A549 (cell line): ENCODE data around the gene CLHC1. TPM values are rescaled to one million over a fixed set of nuclear protein-coding genes. Genes with fewer than 3 reads are reported as not detected.

Experiments
- ATAC-seq, 2 experiments: fragments of 200-7000 bp in 1 of 2; fragments of >200 bp in 1 of 2; cut with Nextera tagmentation in 1 of 2; cut with Tn5 transposase in 1 of 2; 3 replicates each; pipeline versions ENCODE4 v1.8.0 to v1.9.1; 2018 to 2020; ENCODE audit warnings: mild to moderate bottlenecking in 1 of 2, moderate library complexity in 1 of 2
- CTCF ChIA-PET: fragments of 300-600 bp; sonication (Branson Sonifier 250); formaldehyde crosslinking; extraction: SDS; loops from one replicate; lab custom pipeline; 2021; ENCODE audit warnings: antibody characterized with exemption, inconsistent platforms; lab: Yijun Ruan, JAX
- POLR2A ChIA-PET: fragments of 350-600 bp; formaldehyde crosslinking; extraction: SDS; loops from one replicate; lab custom pipeline; 2021; ENCODE audit warnings: antibody characterized with exemption, inconsistent platforms; lab: Yijun Ruan, JAX
- DNase-seq, 2 experiments: peaks; one replicate each; pipeline versions ENCODE4 v3.0.0 to v3.0.0-alpha.2; 2011 to 2016; ENCODE audit warnings: low read depth in 1 of 2, low spot score in 1 of 2
- FAIRE-seq: peaks from 2 replicates; lab custom pipeline; 2011; peaks lifted over from hg19 to GRCh38; lab: Jason Lieb, UNC
- H3K27ac ChIP-seq, 2 experiments: fragments of >200 bp; sonication (Bioruptor Twin); formaldehyde crosslinking; 3 replicates each; pipeline ENCODE4 v1.5.1; 2016 to 2017
- H3K4me1 ChIP-seq: fragments of >200 bp; sonication (Bioruptor Twin); formaldehyde crosslinking; 3 replicates; pipeline ENCODE4 v1.6.1; 2016
- H3K4me2 ChIP-seq: fragments of >200 bp; sonication (Bioruptor Twin); formaldehyde crosslinking; 3 replicates; pipeline ENCODE4 v1.6.1; 2016
- H3K4me3 ChIP-seq: fragments of >200 bp; sonication (Bioruptor Twin); formaldehyde crosslinking; 3 replicates; pipeline ENCODE4 v1.5.1; 2016
- H3K9me3 ChIP-seq: fragments of >200 bp; sonication (Bioruptor Twin); formaldehyde crosslinking; 3 replicates; pipeline ENCODE4 v1.6.1; 2016
- CHD2 ChIP-seq: fragments of 150-350 bp; IDR thresholded peaks from 2 replicates; pipeline ENCODE4 v1.6.1; 2014; ENCODE audit warnings: low read length; ENCODE audit not compliant: partially characterized antibody
- CHD4 ChIP-seq: fragments of 200-600 bp; sonication (generic); IDR thresholded peaks from 2 replicates; pipeline ENCODE4 v1.6.1; 2016; ENCODE audit warnings: antibody characterized with exemption, mild to moderate bottlenecking, borderline replicate concordance
- EHF ChIP-seq: fragments of 250-450 bp; sonication (Bioruptor Pico); IDR thresholded peaks from 2 replicates; pipeline ENCODE4 v1.5.0; 2020; ENCODE audit warnings: mild to moderate bottlenecking
- HEYL ChIP-seq: fragments of 250-450 bp; sonication (Bioruptor Pico); IDR thresholded peaks from 2 replicates; pipeline ENCODE4 v1.8.0; 2021; ENCODE audit warnings: mild to moderate bottlenecking, moderate library complexity
- HOXA7 ChIP-seq: fragments of 250-450 bp; sonication (Bioruptor Pico); IDR thresholded peaks from 2 replicates; pipeline ENCODE4 v1.5.0; 2020; ENCODE audit warnings: mild to moderate bottlenecking, moderate library complexity
- HOXB13 ChIP-seq: fragments of 250-450 bp; sonication (Bioruptor Pico); IDR thresholded peaks from 2 replicates; pipeline ENCODE4 v1.5.0; 2020; ENCODE audit warnings: low read depth, mild to moderate bottlenecking, moderate library complexity
- JUN ChIP-seq, 2 experiments: fragments of >200 bp; sonication (Bioruptor Twin); formaldehyde crosslinking; IDR thresholded peaks; 2 replicates in 1 of 2; 3 replicates in 1 of 2; pipeline ENCODE4 v1.6.1; 2016 to 2017
- KDM5A ChIP-seq: fragments of 200-600 bp; sonication (generic); IDR thresholded peaks from 2 replicates; pipeline ENCODE4 v1.6.1; 2016; ENCODE audit warnings: antibody characterized with exemption, mild to moderate bottlenecking
- MAZ ChIP-seq: fragments of 150-350 bp; IDR thresholded peaks from 2 replicates; pipeline ENCODE4 v1.6.1; 2014; ENCODE audit warnings: antibody characterized with exemption, low read depth, low read length, borderline replicate concordance
- RCOR1 ChIP-seq: fragments of 150-350 bp; IDR thresholded peaks from 2 replicates; pipeline ENCODE4 v1.6.1; 2014; ENCODE audit warnings: antibody characterized with exemption, low read length, low read depth
- RFX5 ChIP-seq: fragments of 450-650 bp; IDR thresholded peaks from 2 replicates; pipeline ENCODE4 v1.7.1; 2014; ENCODE audit warnings: antibody characterized with exemption, mild to moderate bottlenecking, moderate library complexity
- RNF2 ChIP-seq: fragments of 200-600 bp; sonication (generic); IDR thresholded peaks from 2 replicates; pipeline ENCODE4 v1.6.1; 2016; ENCODE audit warnings: low read depth, mild to moderate bottlenecking, antibody characterized with exemption, moderate library complexity, borderline replicate concordance
- SMC3 ChIP-seq: fragments of >200 bp; sonication (Bioruptor Twin); formaldehyde crosslinking; IDR thresholded peaks from 3 replicates; pipeline ENCODE4 v1.6.1; 2018; ENCODE audit warnings: inconsistent platforms
- ZFP36 ChIP-seq: fragments of 450-650 bp; IDR thresholded peaks from 2 replicates; pipeline ENCODE4 v1.6.1; 2014; ENCODE audit warnings: borderline replicate concordance; ENCODE audit not compliant: partially characterized antibody
- ZNF302 ChIP-seq: fragments of 250-450 bp; sonication (Bioruptor Pico); IDR thresholded peaks from 2 replicates; pipeline ENCODE4 v1.9.0; 2021; ENCODE audit warnings: inconsistent platforms, mild to moderate bottlenecking, moderate library complexity
- ZSCAN20 ChIP-seq: fragments of 250-450 bp; sonication (Bioruptor Pico); IDR thresholded peaks from 2 replicates; pipeline ENCODE4 v1.8.0; 2022; ENCODE audit warnings: mild to moderate bottlenecking, moderate library complexity
- WGBS: methylation state at CpG from one replicate; pipeline ENCODE4 v1.1.6; 2017; ENCODE audit errors: missing lambda C conversion rate; 5-methylcytosine and 5-hydroxymethylcytosine counted together
- polyA plus RNA-seq, 4 experiments: library from polyadenylated mRNA; depleted of rRNA in 3 of 4; stranded (reverse); fragments of >200 nt; fragmentation: RNase III in 1 of 4; extraction: RNeasy Plus Mini Kit Qiagen cat#74134 plus additional on column Dnase treatment in 1 of 4; gene quantifications; 2 replicates in 3 of 4; 3 replicates in 1 of 4; pipeline ENCODE4 v1.2.3, GENCODE V29; 2011 to 2017
- TF ChIP-seq, protein P1 (sequence below): fragments of 450-650 bp; IDR thresholded peaks from 2 replicates; pipeline ENCODE4 v1.6.1; 2014; ENCODE audit warnings: antibody characterized with exemption
- TF ChIP-seq, protein P2 (sequence below): fragments of >200 bp; sonication (Bioruptor Twin); formaldehyde crosslinking; IDR thresholded peaks from 3 replicates; pipeline ENCODE4 v1.5.1; 2016
- TF ChIP-seq, protein P3 (sequence below): fragments of 250-450 bp; sonication (Bioruptor Pico); IDR thresholded peaks from 2 replicates; pipeline ENCODE4 v1.5.0; 2020; ENCODE audit warnings: low read depth, mild to moderate bottlenecking, moderate library complexity
- TF ChIP-seq, protein P4 (sequence below): fragments of 200-600 bp; sonication (generic); IDR thresholded peaks from 2 replicates; pipeline ENCODE4 v1.6.1; 2016; ENCODE audit warnings: antibody characterized with exemption, mild to moderate bottlenecking, moderate library complexity
- TF ChIP-seq, protein P5 (sequence below): fragments of >200 bp; sonication (Bioruptor Twin); formaldehyde crosslinking; IDR thresholded peaks from 2 replicates; pipeline ENCODE4 v1.6.1; 2016

CLHC1 gene
- polyA plus RNA-seq, 2 of the 4 experiments (the other 2 are of a cell fraction): 3.2 to 8.5 TPM

DNA sequence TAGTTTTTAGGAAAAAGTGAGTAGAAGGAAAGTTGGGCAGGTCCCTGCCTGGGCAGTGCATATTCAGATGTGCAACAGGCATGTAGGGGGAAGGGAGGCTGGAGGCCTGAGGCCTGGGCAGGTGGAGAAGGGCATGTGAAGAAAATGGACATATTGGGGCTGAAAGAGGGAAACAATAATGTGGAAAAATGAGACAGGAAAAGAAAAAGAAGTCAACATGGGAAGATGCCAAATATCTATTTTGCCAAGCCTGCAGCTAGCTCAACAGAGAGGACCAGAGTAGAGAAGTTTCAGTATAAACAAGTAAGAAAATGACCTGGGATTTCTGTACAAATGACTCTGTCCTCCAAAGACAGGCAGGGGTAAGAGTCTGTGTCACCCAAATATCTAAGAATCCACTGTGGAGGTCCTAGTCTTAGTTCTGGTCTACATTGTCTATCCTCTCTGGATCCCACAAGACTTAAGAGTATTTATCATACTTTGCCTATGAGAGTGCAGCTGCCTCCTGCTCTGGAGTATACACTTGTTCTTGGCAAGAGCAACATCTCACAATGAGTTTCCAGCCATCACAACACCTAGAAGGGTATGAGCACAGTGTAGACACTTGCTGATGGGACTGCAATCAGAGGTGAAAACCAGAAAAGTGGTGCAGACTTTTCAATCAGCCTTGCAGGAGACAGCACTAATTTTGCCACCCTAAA is 80.2 kb downstream of the CLHC1 start:
- Histone ChIP-seq H3K4me2 (no peak overlapping the region), H3K9me3 (no peaks in the 10 kb centered on the region), H3K4me3 (no peak overlapping the region), H3K4me1 (peaks cover 24% of the 10 kb centered on the region), H3K27ac (no peak overlapping the region)
- POLR2A ChIA-PET: interaction anchor here (2.3 kb wide), 1 partner anchor 102 kb away, joined by 6 read pairs; the partner anchor contains the start of gene RTN4
- DNase-seq (no peak), ATAC-seq (no peak), FAIRE-seq (no peak)
- TF ChIP-seq, protein P1, sequence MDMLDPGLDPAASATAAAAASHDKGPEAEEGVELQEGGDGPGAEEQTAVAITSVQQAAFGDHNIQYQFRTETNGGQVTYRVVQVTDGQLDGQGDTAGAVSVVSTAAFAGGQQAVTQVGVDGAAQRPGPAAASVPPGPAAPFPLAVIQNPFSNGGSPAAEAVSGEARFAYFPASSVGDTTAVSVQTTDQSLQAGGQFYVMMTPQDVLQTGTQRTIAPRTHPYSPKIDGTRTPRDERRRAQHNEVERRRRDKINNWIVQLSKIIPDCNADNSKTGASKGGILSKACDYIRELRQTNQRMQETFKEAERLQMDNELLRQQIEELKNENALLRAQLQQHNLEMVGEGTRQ: no peak
- TF ChIP-seq CHD4 (no peak), ZSCAN20 (no peak), ZFP36 (no peak), JUN (IDR thresholded peaks at IDR 0.05) (no peak), HOXA7 (CRISPR knock-in tag) (no peak), ZNF302 (CRISPR knock-in tag) (no peak), RFX5 (no peak), MAZ (no peak), HOXB13 (no peak), RCOR1 (no peak)
- TF ChIP-seq, protein P2, sequence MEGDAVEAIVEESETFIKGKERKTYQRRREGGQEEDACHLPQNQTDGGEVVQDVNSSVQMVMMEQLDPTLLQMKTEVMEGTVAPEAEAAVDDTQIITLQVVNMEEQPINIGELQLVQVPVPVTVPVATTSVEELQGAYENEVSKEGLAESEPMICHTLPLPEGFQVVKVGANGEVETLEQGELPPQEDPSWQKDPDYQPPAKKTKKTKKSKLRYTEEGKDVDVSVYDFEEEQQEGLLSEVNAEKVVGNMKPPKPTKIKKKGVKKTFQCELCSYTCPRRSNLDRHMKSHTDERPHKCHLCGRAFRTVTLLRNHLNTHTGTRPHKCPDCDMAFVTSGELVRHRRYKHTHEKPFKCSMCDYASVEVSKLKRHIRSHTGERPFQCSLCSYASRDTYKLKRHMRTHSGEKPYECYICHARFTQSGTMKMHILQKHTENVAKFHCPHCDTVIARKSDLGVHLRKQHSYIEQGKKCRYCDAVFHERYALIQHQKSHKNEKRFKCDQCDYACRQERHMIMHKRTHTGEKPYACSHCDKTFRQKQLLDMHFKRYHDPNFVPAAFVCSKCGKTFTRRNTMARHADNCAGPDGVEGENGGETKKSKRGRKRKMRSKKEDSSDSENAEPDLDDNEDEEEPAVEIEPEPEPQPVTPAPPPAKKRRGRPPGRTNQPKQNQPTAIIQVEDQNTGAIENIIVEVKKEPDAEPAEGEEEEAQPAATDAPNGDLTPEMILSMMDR: no peak
- CTCF ChIA-PET: interaction anchor here (1.2 to 14.2 kb wide), 4 partner anchors 16 to 103 kb away, joined by 3 to 127 read pairs (median 4); no protein-coding TSS in a partner anchor

DNA sequence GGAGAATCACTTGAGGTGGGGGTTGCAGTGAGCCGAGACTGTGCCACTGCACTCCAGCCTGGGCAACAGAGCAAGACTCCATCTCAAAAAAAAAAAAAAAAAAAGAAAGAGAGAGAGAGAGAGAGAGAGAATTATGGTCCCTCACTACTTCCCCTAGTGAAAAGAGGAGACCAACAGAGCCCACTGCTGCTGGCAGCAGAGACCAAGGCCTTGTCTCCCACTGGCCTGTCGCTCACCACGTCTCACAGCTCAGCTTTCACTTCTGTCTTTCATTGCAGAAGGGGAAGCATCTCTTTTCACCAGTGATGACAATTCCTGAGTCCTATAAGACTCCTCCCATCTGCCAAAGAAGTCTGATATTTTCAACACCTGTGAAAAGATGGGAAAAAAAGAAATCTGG is 81.3 kb downstream of the CLHC1 start:
- no peak for TF ChIP-seq HOXA7 (CRISPR knock-in tag)
- TF ChIP-seq, protein P3, sequence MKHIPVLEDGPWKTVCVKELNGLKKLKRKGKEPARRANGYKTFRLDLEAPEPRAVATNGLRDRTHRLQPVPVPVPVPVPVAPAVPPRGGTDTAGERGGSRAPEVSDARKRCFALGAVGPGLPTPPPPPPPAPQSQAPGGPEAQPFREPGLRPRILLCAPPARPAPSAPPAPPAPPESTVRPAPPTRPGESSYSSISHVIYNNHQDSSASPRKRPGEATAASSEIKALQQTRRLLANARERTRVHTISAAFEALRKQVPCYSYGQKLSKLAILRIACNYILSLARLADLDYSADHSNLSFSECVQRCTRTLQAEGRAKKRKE (CRISPR knock-in tag): no peak
- TF ChIP-seq, all 56 proteins: peak for 0
- no peak for DNase-seq
- 97% methylated on average over 3 of the region's 3 CpGs for WGBS
- Histone ChIP-seq H3K4me3 (no peak overlapping the region), H3K9me3 (no peaks in the 10 kb centered on the region), H3K4me1 (peaks cover 13% of the 10 kb centered on the region), H3K4me2 (no peak overlapping the region), H3K27ac (no peak overlapping the region)
- ATAC-seq: no peak
- CTCF ChIA-PET: interaction anchor here (1.2 to 14.2 kb wide), 3 partner anchors 17 to 102 kb away, joined by 4 to 127 read pairs (median 5); no protein-coding TSS in a partner anchor
- no peak for FAIRE-seq
- POLR2A ChIA-PET: interaction anchor here (2.3 kb wide), 1 partner anchor 100 kb away, joined by 6 read pairs; the partner anchor contains the start of gene RTN4

DNA sequence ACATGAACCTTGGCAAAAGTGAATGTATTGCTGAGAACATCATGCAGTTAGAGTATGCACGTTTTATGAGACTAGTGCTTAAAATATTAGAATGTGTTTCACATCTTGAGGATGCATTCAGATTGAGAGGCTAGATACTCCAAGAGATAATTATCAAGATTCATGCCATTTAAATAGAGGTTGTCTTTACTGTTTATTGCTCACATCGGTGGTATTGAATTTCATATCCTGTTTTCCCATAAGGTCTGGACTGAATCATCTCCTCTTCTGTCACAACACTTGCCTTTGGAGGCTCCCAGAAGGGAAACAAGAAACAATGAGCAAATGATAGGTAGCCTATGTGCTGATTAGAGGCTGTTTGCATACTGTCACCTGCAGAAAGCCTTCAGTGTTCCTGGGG is 83.8 kb downstream of the CLHC1 start:
- Histone ChIP-seq H3K9me3 (no peaks in the 10 kb centered on the region), H3K27ac (no peak overlapping the region), H3K4me1 (no peaks in the 10 kb centered on the region), H3K4me3 (no peak overlapping the region), H3K4me2 (no peak overlapping the region)
- 64% methylated on average over 2 of the region's 2 CpGs for WGBS
- DNase-seq: no peak
- ChIA-PET POLR2A (no interaction called here), CTCF (interaction anchor here (1.3 to 14.2 kb wide), 4 partner anchors 11 to 99 kb away, joined by 3 to 127 read pairs (median 5); no protein-coding TSS in a partner anchor)
- no peak for FAIRE-seq
- ATAC-seq: no peak
- TF ChIP-seq KDM5A (no peak), RFX5 (no peak), EHF (CRISPR knock-in tag) (no peak), CHD2 (no peak), HEYL (CRISPR knock-in tag) (no peak), SMC3 (no peak), RNF2 (no peak)
- TF ChIP-seq, protein P3 (CRISPR knock-in tag): no peak
- TF ChIP-seq, protein P4, sequence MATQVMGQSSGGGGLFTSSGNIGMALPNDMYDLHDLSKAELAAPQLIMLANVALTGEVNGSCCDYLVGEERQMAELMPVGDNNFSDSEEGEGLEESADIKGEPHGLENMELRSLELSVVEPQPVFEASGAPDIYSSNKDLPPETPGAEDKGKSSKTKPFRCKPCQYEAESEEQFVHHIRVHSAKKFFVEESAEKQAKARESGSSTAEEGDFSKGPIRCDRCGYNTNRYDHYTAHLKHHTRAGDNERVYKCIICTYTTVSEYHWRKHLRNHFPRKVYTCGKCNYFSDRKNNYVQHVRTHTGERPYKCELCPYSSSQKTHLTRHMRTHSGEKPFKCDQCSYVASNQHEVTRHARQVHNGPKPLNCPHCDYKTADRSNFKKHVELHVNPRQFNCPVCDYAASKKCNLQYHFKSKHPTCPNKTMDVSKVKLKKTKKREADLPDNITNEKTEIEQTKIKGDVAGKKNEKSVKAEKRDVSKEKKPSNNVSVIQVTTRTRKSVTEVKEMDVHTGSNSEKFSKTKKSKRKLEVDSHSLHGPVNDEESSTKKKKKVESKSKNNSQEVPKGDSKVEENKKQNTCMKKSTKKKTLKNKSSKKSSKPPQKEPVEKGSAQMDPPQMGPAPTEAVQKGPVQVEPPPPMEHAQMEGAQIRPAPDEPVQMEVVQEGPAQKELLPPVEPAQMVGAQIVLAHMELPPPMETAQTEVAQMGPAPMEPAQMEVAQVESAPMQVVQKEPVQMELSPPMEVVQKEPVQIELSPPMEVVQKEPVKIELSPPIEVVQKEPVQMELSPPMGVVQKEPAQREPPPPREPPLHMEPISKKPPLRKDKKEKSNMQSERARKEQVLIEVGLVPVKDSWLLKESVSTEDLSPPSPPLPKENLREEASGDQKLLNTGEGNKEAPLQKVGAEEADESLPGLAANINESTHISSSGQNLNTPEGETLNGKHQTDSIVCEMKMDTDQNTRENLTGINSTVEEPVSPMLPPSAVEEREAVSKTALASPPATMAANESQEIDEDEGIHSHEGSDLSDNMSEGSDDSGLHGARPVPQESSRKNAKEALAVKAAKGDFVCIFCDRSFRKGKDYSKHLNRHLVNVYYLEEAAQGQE: no peak
- TF ChIP-seq, protein P1: no peak
- TF ChIP-seq, protein P5, sequence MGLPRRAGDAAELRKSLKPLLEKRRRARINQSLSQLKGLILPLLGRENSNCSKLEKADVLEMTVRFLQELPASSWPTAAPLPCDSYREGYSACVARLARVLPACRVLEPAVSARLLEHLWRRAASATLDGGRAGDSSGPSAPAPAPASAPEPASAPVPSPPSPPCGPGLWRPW: no peak
